Measurements from ENCODE around the gene CCNL2.

The CCNL2 gene

DNA sequence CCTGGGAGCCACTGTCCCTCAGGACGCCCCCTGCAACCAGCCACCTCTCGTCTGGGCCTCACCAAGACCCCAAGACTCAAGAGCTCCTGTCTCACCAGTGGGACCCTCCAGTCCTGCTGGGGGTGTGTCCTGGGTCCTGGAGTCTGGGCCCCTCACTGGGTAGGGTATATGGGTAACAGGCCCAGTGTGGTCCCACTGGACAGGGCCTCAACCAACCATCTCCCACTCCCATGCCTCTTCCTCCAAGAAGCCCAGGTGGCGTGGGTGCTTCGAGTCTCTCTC lies 35.6 kb upstream of the CCNL2 start:
- TF ChIP-seq ZNF544 (tag by site-specific recombination; IDR thresholded peaks at IDR 0.05) (no peak), ZNF623 (tag by site-specific recombination; IDR thresholded peaks at IDR 0.05) (no peak), ZFP69B (tag by site-specific recombination; IDR thresholded peaks at IDR 0.05) (no peak), ZNF274 (IDR thresholded peaks at IDR 0.05; ENCODE audit: low read length) (no peak), ZNF274 (tag by site-specific recombination; IDR thresholded peaks at IDR 0.05; ENCODE audit: borderline replicate concordance) (no peak), ZNF202 (tag by site-specific recombination; IDR thresholded peaks at IDR 0.05; ENCODE audit: borderline replicate concordance) (no peak), MZF1 (tag by site-specific recombination; IDR thresholded peaks at IDR 0.05; ENCODE audit: borderline replicate concordance) (no peak), ZNF560 (tag by site-specific recombination; IDR thresholded peaks at IDR 0.05; ENCODE audit: borderline replicate concordance) (no peak), ZNF501 (tag by site-specific recombination; IDR thresholded peaks at IDR 0.05) (no peak), TRIM28 (IDR thresholded peaks at IDR 0.05; ENCODE audit: borderline replicate concordance, low read length) (no peak), MYNN (tag by site-specific recombination; IDR thresholded peaks at IDR 0.05; ENCODE audit: borderline replicate concordance) (no peak), ZNF707 (tag by site-specific recombination; IDR thresholded peaks at IDR 0.05) (no peak), REPIN1 (tag by site-specific recombination; IDR thresholded peaks at IDR 0.05; ENCODE audit: low read depth) (no peak), GFI1B (tag by site-specific recombination; IDR thresholded peaks at IDR 0.05) (no peak)
- TF ChIP-seq, protein P1, sequence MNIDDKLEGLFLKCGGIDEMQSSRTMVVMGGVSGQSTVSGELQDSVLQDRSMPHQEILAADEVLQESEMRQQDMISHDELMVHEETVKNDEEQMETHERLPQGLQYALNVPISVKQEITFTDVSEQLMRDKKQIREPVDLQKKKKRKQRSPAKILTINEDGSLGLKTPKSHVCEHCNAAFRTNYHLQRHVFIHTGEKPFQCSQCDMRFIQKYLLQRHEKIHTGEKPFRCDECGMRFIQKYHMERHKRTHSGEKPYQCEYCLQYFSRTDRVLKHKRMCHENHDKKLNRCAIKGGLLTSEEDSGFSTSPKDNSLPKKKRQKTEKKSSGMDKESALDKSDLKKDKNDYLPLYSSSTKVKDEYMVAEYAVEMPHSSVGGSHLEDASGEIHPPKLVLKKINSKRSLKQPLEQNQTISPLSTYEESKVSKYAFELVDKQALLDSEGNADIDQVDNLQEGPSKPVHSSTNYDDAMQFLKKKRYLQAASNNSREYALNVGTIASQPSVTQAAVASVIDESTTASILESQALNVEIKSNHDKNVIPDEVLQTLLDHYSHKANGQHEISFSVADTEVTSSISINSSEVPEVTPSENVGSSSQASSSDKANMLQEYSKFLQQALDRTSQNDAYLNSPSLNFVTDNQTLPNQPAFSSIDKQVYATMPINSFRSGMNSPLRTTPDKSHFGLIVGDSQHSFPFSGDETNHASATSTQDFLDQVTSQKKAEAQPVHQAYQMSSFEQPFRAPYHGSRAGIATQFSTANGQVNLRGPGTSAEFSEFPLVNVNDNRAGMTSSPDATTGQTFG (tag by site-specific recombination; IDR thresholded peaks at IDR 0.05; ENCODE audit: borderline replicate concordance) = no peak
- TF ChIP-seq, protein P2, sequence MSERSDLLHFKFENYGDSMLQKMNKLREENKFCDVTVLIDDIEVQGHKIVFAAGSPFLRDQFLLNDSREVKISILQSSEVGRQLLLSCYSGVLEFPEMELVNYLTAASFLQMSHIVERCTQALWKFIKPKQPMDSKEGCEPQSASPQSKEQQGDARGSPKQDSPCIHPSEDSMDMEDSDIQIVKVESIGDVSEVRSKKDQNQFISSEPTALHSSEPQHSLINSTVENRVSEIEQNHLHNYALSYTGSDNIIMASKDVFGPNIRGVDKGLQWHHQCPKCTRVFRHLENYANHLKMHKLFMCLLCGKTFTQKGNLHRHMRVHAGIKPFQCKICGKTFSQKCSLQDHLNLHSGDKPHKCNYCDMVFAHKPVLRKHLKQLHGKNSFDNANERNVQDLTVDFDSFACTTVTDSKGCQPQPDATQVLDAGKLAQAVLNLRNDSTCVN (tag by site-specific recombination; optimal IDR thresholded peaks at IDR 0.05) = no peak
- TF ChIP-seq, protein P3, sequence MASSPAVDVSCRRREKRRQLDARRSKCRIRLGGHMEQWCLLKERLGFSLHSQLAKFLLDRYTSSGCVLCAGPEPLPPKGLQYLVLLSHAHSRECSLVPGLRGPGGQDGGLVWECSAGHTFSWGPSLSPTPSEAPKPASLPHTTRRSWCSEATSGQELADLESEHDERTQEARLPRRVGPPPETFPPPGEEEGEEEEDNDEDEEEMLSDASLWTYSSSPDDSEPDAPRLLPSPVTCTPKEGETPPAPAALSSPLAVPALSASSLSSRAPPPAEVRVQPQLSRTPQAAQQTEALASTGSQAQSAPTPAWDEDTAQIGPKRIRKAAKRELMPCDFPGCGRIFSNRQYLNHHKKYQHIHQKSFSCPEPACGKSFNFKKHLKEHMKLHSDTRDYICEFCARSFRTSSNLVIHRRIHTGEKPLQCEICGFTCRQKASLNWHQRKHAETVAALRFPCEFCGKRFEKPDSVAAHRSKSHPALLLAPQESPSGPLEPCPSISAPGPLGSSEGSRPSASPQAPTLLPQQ (tag by site-specific recombination; IDR thresholded peaks at IDR 0.05) = no peak
- TF ChIP-seq, protein P4, sequence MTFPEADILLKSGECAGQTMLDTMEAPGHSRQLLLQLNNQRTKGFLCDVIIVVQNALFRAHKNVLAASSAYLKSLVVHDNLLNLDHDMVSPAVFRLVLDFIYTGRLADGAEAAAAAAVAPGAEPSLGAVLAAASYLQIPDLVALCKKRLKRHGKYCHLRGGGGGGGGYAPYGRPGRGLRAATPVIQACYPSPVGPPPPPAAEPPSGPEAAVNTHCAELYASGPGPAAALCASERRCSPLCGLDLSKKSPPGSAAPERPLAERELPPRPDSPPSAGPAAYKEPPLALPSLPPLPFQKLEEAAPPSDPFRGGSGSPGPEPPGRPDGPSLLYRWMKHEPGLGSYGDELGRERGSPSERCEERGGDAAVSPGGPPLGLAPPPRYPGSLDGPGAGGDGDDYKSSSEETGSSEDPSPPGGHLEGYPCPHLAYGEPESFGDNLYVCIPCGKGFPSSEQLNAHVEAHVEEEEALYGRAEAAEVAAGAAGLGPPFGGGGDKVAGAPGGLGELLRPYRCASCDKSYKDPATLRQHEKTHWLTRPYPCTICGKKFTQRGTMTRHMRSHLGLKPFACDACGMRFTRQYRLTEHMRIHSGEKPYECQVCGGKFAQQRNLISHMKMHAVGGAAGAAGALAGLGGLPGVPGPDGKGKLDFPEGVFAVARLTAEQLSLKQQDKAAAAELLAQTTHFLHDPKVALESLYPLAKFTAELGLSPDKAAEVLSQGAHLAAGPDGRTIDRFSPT (tag by site-specific recombination; IDR thresholded peaks at IDR 0.05) = no peak
- TF ChIP-seq, protein P5, sequence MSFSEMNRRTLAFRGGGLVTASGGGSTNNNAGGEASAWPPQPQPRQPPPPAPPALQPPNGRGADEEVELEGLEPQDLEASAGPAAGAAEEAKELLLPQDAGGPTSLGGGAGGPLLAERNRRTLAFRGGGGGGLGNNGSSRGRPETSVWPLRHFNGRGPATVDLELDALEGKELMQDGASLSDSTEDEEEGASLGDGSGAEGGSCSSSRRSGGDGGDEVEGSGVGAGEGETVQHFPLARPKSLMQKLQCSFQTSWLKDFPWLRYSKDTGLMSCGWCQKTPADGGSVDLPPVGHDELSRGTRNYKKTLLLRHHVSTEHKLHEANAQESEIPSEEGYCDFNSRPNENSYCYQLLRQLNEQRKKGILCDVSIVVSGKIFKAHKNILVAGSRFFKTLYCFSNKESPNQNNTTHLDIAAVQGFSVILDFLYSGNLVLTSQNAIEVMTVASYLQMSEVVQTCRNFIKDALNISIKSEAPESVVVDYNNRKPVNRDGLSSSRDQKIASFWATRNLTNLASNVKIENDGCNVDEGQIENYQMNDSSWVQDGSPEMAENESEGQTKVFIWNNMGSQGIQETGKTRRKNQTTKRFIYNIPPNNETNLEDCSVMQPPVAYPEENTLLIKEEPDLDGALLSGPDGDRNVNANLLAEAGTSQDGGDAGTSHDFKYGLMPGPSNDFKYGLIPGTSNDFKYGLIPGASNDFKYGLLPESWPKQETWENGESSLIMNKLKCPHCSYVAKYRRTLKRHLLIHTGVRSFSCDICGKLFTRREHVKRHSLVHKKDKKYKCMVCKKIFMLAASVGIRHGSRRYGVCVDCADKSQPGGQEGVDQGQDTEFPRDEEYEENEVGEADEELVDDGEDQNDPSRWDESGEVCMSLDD (tag by site-specific recombination; IDR thresholded peaks at IDR 0.05) = no peak
- no peak overlapping the region for H3K27ac ChIP-seq (ENCODE audit: extremely low read depth, low read depth, low read length)
- peaks cover 0 to 9% of the 10 kb centered on the region in 2 experiments; a peak in 1 of 3 replicates for H3K36me3 ChIP-seq (ENCODE audit: control insufficient read depth in 2 of 2, insufficient read depth in 1 of 2, low read length in 2 of 2)
- no peak overlapping the region for H3K4me3 ChIP-seq (ENCODE audit: low read depth, low read length)
- no peaks in the 10 kb centered on the region for H3K4me1 ChIP-seq (ENCODE audit: control insufficient read depth, insufficient read depth, low read length)
- CTCF ChIA-PET = no interaction called here
- POLR2A ChIA-PET = interaction anchor here (1.0 kb wide), 1 partner anchor 27 kb away, joined by 4 read pairs; the partner anchor contains the start of gene MRPL20
- H3K9me3 ChIP-seq (ENCODE audit: control insufficient read depth, insufficient read depth, low read depth, low read length) = no peaks in the 10 kb centered on the region
